ENCODE measurements around the gene ADAM10. TPM values are rescaled to one million over a fixed set of nuclear protein-coding genes. Genes with fewer than 3 reads are reported as not detected.

The ADAM10 gene
- total RNA-seq, 2 donors from 2014 or later, result 191 to 211 TPM

DNA sequence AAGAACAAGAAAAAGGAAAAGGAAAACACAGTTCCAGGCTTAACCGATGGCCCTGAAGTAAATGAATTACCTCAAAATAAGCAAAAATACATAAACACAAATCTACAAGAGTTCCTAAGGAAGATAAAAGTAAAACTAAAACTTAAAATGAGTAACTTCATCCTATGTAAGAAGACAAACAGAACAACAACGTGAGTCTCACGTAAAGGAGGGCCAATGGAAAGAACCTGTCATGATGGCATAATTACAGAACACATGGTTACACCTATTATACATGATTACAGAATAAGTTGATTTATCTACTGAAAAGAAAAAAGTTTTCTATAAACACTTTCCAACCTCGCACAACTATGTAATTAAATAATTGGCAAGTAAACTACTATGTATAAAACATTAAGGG, 42.1 kb downstream of the ADAM10 start:
- H3K27ac ChIP-seq (ENCODE audit: low read depth, low read length), result no peak overlapping the region
- no peak overlapping the region for H3K4me3 ChIP-seq (ENCODE audit: low read length)
- no peaks in the 10 kb centered on the region for H3K9me3 Mint-ChIP-seq
- TF ChIP-seq, protein P1, sequence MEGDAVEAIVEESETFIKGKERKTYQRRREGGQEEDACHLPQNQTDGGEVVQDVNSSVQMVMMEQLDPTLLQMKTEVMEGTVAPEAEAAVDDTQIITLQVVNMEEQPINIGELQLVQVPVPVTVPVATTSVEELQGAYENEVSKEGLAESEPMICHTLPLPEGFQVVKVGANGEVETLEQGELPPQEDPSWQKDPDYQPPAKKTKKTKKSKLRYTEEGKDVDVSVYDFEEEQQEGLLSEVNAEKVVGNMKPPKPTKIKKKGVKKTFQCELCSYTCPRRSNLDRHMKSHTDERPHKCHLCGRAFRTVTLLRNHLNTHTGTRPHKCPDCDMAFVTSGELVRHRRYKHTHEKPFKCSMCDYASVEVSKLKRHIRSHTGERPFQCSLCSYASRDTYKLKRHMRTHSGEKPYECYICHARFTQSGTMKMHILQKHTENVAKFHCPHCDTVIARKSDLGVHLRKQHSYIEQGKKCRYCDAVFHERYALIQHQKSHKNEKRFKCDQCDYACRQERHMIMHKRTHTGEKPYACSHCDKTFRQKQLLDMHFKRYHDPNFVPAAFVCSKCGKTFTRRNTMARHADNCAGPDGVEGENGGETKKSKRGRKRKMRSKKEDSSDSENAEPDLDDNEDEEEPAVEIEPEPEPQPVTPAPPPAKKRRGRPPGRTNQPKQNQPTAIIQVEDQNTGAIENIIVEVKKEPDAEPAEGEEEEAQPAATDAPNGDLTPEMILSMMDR (conservative IDR thresholded peaks at IDR 0.05), result no peak
- H3K27me3 Mint-ChIP-seq (ENCODE audit: insufficient read depth), result no peaks in the 10 kb centered on the region
- H3K9ac ChIP-seq (ENCODE audit: extremely low read depth, low read length, poor library complexity, severe bottlenecking), result no peak overlapping the region
- H3K4me3 Mint-ChIP-seq, result no peak overlapping the region
- H3K27ac Mint-ChIP-seq, result no peak overlapping the region
- DNase-seq, result no peak
- no peaks in the 10 kb centered on the region for H3K27me3 ChIP-seq (ENCODE audit: control insufficient read depth, insufficient read depth, low read length, poor library complexity, severe bottlenecking)
- no peaks in the 10 kb centered on the region for H3K4me1 Mint-ChIP-seq
- 94% methylated on average over 2 of the region's 4 CpGs; no CpG with 5 or more reads in 1 of the 2 experiments for WGBS, 2 experiments (ENCODE audit: insufficient coverage in 1 of 2, insufficient read length in 1 of 2)
- H3K4me1 ChIP-seq (ENCODE audit: control insufficient read depth, insufficient read depth, low read length), result no peaks in the 10 kb centered on the region
- H3K36me3 Mint-ChIP-seq (ENCODE audit: low read depth), result peaks cover 34% of the 10 kb centered on the region
- peaks cover 27% of the 10 kb centered on the region for H3K36me3 ChIP-seq (ENCODE audit: control insufficient read depth, insufficient read depth, low read length)
- H3K9me3 ChIP-seq (ENCODE audit: control insufficient read depth, low read length), result no peaks in the 10 kb centered on the region

DNA sequence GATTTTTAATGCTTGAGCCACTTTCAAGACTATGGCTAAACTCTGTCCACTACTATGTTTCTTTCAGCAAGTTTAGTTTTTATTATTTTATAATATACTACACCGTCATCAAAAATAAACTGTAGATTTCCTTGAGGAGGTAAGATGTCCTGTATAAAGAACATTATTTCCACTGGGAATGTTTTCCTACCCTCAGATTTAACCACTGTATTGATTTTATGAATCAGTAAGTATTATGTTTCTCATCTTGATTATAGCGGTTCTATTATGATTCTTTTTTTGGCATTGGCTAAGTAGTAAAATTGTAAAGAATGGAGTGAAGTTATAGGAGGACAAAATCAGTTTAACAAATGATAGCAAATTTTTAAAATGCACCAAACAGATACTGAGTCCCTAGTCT, 44.4 kb downstream of the ADAM10 start:
- H3K4me3 ChIP-seq (ENCODE audit: low read length), result no peak overlapping the region
- no peak overlapping the region for H3K27ac ChIP-seq (ENCODE audit: low read depth, low read length)
- H3K36me3 ChIP-seq (ENCODE audit: control insufficient read depth, insufficient read depth, low read length), result peaks cover 45% of the 10 kb centered on the region
- H3K27ac Mint-ChIP-seq, result no peak overlapping the region
- H3K9me3 Mint-ChIP-seq, result peaks cover 5% of the 10 kb centered on the region
- H3K9ac ChIP-seq (ENCODE audit: extremely low read depth, low read length, poor library complexity, severe bottlenecking), result no peak overlapping the region
- H3K27me3 ChIP-seq (ENCODE audit: control insufficient read depth, insufficient read depth, low read length, poor library complexity, severe bottlenecking), result no peaks in the 10 kb centered on the region
- WGBS, 2 experiments (ENCODE audit: insufficient coverage in 1 of 2, insufficient read length in 1 of 2), result 85% methylated on average over 1 of the region's 2 CpGs; no CpG with 5 or more reads in 1 of the 2 experiments
- H3K9me3 ChIP-seq (ENCODE audit: control insufficient read depth, low read length), result peaks cover 15% of the 10 kb centered on the region
- peaks cover 51% of the 10 kb centered on the region for H3K36me3 Mint-ChIP-seq (ENCODE audit: low read depth)
- no peaks in the 10 kb centered on the region for H3K4me1 ChIP-seq (ENCODE audit: control insufficient read depth, insufficient read depth, low read length)
- TF ChIP-seq, protein P1 (conservative IDR thresholded peaks at IDR 0.05), result no peak
- no peaks in the 10 kb centered on the region for H3K4me1 Mint-ChIP-seq
- no peaks in the 10 kb centered on the region for H3K27me3 Mint-ChIP-seq (ENCODE audit: insufficient read depth)
- no peak for DNase-seq
- H3K4me3 Mint-ChIP-seq, result no peak overlapping the region

DNA sequence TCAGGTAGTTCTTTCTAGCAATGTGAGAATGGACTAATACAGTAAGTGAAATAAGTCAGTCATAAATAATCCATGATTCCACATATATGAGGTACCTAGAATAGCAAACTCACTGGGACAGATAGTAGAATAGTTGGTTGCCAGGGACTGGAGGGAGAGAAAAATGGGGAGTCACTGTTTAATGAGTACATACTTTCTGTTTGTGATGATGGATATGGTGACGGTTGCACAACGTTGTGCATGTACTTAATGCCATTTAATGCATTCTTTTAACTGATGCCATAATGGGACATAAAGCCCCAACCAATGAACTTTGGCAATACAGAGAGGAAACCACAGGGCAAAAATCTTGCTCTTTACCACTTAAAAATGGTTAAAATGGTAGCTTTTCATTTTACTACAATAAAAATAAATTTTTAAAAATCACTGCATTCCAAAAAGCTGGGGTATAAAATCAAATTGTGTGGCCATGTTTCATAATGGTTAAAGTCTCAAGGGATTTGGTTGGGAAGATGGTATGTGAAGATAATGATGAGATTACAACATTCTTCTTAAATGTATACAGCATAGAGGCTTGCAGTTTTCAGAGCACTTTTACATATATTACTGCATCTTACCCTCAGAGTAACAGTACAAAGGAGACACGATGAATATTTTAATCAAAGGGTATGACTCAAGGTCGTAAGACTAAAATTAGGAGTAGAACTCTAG, 45.2 kb downstream of the ADAM10 start:
- H3K36me3 Mint-ChIP-seq (ENCODE audit: low read depth), result peaks cover 56% of the 10 kb centered on the region
- H3K4me1 Mint-ChIP-seq, result no peaks in the 10 kb centered on the region
- no peaks in the 10 kb centered on the region for H3K27me3 Mint-ChIP-seq (ENCODE audit: insufficient read depth)
- WGBS, 2 experiments (ENCODE audit: insufficient coverage in 1 of 2, insufficient read length in 1 of 2), result 98 to 100% methylated on average over 4 of the region's 4 CpGs
- H3K27ac Mint-ChIP-seq, result no peak overlapping the region
- peaks cover 7% of the 10 kb centered on the region for H3K9me3 Mint-ChIP-seq
- DNase-seq, result no peak
- no peak overlapping the region for H3K4me3 Mint-ChIP-seq
- Histone ChIP-seq H3K9me3 (ENCODE audit: control insufficient read depth, low read length) (peaks cover 23% of the 10 kb centered on the region), H3K9ac (ENCODE audit: extremely low read depth, low read length, poor library complexity, severe bottlenecking) (no peak overlapping the region), H3K27me3 (ENCODE audit: control insufficient read depth, insufficient read depth, low read length, poor library complexity, severe bottlenecking) (no peaks in the 10 kb centered on the region), H3K4me3 (ENCODE audit: low read length) (no peak overlapping the region), H3K4me1 (ENCODE audit: control insufficient read depth, insufficient read depth, low read length) (no peaks in the 10 kb centered on the region), H3K36me3 (ENCODE audit: control insufficient read depth, insufficient read depth, low read length) (peaks cover 51% of the 10 kb centered on the region), H3K27ac (ENCODE audit: low read depth, low read length) (no peak overlapping the region)
- TF ChIP-seq, protein P1 (conservative IDR thresholded peaks at IDR 0.05), result no peak
